Measurements from ENCODE around the gene CCNK.

- TF ChIP-seq EZH2 (IDR thresholded peaks at IDR 0.05; ENCODE audit: insufficient read depth, poor library complexity, severe bottlenecking), result no peak
- no peak for TF ChIP-seq EZH2phosphoT487 (IDR thresholded peaks at IDR 0.05; ENCODE audit: insufficient read depth, low read depth)
These were observed 39.3 kb upstream of the CCNK start for GRCh38 chr14:99441918-99442317.
